HG02763 (cell line): ENCODE measurements around the gene VTN.

Source experiments
- ATAC-seq: cut with Tn5 transposase; IDR thresholded peaks from one replicate; pipeline ENCODE4 v1.9.1; 2021; ENCODE audit warnings: mild to moderate bottlenecking, moderate library complexity; ENCODE audit not compliant: unreplicated experiment

The VTN gene

DNA sequence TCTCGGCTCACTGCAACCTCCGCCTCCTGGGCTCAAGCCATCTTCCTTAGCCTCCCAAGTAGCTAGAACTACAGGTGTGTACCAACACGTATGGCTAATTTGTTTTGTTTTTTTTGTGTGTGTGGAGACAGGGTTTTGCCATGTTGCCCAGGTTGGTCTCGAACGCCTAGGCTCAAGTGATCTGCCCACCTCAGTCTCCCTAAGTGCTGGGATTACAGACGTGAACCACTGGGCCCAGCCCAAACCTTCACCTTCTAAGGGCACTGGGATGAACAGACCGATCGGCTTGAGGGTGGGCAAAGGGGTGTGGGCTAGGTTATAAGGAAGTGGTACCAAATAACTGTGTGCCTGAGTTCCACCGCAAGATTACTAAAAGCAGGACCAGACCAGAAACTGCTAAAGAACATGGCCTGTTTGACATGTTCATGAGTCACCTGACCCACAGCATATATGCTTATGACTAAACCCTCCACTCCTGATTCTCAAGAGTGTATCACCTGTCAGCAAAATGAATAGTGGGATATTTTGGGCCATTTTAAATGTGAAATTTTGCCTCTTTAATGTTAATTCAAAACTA is 43.0 kb downstream of the VTN start:
- no peak for ATAC-seq

- ATAC-seq = no peak
These were observed 44.0 kb downstream of the VTN start for GRCh38 chr17:28326114-28326513.

GRCh38 chr17:28325211-28325610 is 44.9 kb downstream of the VTN start:
- ATAC-seq = no peak

GRCh38 chr17:28324781-28325180 is 45.3 kb downstream of the VTN start:
- no peak for ATAC-seq

DNA sequence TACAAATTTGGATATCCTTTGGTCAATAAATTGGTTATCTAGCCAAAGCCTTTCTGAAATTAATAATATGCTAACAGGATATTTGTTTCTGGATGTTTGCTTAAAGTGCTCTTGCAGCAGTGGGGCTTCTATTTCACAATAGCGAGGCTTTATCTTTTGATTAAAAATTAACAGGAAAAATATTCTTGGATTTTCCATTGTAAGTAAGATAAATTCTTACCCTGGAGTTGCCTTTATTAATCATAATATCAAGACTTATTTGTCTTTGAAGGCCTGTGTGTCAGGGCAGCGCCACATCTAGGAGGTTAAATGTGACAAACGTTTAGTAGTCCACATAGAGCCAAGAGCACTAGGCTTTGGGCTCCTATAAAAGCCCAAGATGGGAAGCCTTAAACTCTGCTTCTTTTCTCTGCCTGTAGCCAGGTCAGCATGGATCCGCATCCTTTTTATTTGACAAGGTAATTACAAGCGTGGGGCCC is 45.8 kb downstream of the VTN start:
- ATAC-seq = no peak

DNA sequence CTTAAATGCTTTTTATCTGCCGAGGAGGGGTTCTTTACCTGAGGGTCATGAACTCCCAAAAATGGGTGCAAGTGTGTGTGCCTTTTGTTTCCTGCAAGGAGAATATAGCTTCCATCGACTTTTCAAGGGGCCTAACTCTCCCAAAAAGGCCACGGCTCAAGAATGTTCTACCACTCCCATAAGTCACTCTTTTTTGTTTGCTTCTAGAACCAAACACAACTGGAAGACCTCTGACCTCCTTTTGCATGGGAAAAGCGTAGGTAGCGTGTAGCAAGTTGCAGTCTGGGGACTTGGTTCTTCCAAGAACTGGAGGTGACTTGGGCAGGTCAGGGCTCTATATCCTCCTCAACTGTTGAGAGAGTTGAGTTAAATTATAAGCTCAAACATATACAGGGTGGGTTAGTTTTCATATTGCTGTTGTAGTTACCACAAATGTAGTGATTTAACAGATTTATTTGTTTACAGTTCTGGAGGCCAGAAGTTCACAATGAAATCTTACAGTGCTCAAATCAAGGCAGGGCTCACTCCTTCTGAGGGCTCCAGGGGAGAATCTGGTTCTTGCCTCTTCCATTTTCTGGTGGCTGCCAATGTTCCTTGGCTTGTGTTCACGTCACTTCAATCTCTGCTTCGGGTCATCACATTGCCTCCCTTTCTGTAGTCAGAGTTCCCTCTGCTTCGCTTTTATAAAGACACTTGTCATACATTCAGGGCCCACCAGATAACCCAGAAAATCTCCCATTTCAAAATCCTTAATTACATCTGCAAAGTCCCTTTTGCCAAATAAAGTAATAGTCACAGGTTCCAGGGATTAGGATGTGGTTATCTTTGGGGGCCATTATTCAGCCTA is 49.7 kb downstream of the VTN start:
- ATAC-seq = no peak

GRCh38 chr17:28319598-28319935 is 50.5 kb downstream of the VTN start:
- no peak for ATAC-seq

GRCh38 chr17:28318759-28319597 is 51.1 kb downstream of the VTN start, which contains the start of gene TMEM97:
Gene TMEM97, plus strand, starts transcription at chr17:28319200. Its CDS starts 40 bp downstream, at chr17:28319240.
- peak; percentile 94 for ATAC-seq

GRCh38 chr17:28317966-28318758 is 51.9 kb downstream of the VTN start:
- ATAC-seq = no peak
